Glomerular visceral epithelial cell (primary cell): Measurements from ENCODE around the gene PCSK7.
A peak's percentile ranks its signal among the peaks of the same experiment; 100 is the strongest.

Experiments
- DNase-seq: peaks from one replicate; pipeline ENCODE4 v3.0.0-alpha.2; 2016; ENCODE audit errors: extremely low spot score

Gene PCSK7

GRCh38 chr11:117199053-117199915 is 32.6 kb downstream of the PCSK7 start, which contains the start of gene TAGLN:
Gene TAGLN, plus strand, starts transcription at chr11:117199370. Its CDS starts 3,644 bp downstream, at chr11:117203014.
- peak; percentile 83 for DNase-seq

DNA sequence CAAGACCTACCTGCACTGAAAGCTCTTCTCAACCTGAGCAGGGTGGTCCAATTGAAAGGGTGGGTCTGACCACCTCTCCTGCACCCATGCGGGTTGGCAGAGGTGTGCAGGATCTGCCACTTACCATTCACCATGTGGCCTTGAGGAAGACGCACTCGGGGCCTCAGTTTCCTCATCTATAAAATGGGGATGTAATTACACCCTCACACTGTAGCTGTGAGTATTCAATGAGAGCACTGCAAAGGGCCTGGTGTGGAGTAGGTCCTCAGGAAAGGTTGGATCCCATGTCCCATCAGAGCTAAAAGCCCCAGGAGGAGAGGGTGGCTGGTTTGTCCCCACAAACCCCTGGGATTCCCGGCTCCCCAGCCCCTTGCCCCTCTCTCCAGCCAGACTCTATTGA is 33.3 kb downstream of the PCSK7 start:
- DNase-seq: no peak

- no peak for DNase-seq
Measured at GRCh38 chr11:117197516-117198456, 34.1 kb downstream of the PCSK7 start.

DNA sequence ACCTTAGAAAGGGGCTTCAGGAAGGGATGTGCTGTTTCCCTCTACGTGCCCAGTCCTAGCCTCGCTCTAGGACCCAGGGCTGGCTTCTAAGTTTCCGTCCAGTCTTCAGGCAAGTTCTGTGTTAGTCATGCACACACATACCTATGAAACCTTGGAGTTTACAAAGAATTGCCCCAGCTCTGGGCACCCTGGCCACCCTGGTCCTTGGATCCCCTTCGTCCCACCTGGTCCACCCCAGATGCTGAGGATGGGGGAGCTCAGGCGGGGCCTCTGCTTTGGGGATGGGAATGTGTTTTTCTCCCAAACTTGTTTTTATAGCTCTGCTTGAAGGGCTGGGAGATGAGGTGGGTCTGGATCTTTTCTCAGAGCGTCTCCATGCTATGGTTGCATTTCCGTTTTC is 34.9 kb downstream of the PCSK7 start:
- no peak for DNase-seq

- no peak for DNase-seq
Measured at GRCh38 chr11:117195761-117196160, 36.1 kb downstream of the PCSK7 start.

DNA sequence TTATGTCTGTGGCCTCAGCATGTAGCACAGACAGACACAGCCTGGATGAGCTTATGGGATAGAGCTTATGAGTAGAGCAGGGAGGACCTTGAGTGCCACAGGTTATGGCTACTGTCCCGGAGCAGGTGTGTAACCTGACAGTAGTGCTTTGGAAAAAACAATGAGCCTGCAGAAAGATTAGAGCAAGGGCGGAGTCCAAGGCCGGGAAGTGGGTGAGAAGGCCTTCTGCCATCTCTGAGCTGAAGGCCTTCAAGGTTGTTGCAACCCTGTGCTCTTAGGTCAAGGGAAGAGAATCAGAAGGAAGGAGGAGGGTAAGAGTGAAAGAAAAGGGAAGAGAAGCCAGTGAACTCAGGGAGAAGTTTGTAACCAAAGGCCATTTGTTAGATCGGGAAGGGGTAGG is 36.6 kb downstream of the PCSK7 start:
- no peak for DNase-seq

DNA sequence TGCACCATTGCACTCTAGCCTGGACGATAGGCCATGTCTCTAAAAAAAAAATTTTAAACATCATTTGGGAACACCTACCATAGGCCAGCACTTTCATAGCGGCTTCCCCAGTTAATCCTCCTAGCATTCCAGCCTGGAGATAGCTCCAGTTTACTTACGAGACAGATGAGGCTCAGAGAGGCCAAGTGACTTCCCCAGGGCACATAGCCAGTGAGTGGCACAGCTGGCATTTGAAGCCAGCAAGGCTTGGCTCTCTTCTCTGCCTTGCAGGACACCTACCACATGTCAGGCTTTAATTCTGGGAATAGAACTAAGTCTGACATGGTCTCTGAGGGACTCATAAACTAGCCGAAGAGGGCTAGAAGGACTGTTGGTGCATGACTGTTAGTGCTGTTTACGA is 37.6 kb downstream of the PCSK7 start:
- no peak for DNase-seq

GRCh38 chr11:117193130-117194020 is 38.5 kb downstream of the PCSK7 start:
- DNase-seq: no peak

- DNase-seq: no peak
Measured at GRCh38 chr11:117192401-117192875, 39.4 kb downstream of the PCSK7 start.

DNA sequence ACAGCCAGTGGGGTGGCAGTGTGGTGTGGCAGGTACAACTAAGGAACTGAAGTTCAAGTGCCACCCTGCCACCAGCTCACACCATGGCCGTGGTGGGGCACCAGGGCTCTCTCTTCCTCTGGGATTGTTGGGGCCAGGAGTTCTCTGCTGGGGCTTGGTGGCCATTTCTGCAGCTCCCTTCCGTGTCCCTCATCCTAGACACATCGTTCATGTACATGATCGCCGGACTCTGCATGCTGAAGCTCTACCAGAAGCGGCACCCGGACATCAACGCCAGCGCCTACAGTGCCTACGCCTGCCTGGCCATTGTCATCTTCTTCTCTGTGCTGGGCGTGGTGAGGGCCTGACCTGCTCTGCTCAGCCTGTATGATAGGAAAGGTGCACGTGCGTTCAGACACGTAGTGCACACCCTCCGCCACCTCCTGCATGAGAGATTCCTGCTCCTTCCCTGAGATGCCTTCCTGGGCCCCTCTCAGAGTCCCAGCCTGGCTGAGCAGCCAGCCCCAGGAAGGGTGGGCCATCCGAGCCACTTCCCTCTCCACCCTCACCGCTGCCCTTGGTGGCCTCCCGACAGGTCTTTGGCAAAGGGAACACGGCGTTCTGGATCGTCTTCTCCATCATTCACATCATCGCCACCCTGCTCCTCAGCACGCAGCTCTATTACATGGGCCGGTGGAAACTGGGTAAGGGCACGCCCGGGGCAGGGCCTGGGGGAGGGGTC is 40.0 kb downstream of the PCSK7 start:
- no peak for DNase-seq

DNA sequence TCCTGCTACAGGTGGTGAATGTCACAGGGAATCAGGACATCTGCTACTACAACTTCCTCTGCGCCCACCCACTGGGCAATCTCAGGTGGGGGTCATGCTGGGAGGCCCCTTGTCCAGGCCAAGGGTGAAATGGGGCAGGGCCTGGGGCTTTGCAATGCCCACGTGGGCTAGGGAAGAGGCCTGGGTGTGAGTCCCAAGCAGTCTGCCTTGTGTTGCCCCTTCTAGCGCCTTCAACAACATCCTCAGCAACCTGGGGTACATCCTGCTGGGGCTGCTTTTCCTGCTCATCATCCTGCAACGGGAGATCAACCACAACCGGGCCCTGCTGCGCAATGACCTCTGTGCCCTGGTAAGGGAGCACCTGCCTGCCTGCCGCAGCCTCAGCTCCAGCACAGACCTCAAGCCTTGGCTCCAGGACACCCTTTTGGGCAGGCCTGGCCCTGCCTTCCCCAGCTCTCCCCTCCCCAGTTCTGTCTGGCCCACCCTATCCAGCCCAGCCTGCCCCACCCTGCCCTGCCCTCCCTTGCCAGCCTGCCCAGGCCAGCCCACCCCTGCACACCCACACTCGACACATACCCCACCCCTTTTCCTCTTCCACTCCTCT is 41.8 kb downstream of the PCSK7 start:
- no peak for DNase-seq

- no peak for DNase-seq
Measured at GRCh38 chr11:117189191-117189940, 42.5 kb downstream of the PCSK7 start.

GRCh38 chr11:117188620-117189081 is 43.2 kb downstream of the PCSK7 start:
- no peak for DNase-seq

- no peak for DNase-seq
Measured at GRCh38 chr11:117187799-117188481, 43.9 kb downstream of the PCSK7 start.

DNA sequence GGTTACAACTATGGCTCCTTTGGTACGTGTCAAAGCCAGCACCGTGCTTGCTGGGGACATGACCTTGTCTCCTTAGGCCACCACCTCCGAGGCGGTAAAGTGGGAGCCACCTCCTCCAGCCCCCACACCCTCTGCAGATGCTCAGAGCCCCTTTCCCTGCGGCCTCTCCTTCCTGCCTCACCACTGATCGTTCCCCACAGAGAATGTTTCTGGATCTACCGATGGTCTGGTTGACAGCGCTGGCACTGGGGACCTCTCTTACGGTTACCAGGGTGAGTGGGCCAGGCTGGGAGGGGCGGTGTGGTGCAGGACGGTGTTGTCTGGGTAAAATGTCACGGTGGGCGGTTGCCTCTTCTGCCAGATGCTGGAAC is 44.5 kb downstream of the PCSK7 start:
- no peak for DNase-seq

- no peak for DNase-seq
Measured at GRCh38 chr11:117187007-117187406, 44.9 kb downstream of the PCSK7 start.

GRCh38 chr11:117186431-117186761 is 45.5 kb downstream of the PCSK7 start:
- no peak for DNase-seq

GRCh38 chr11:117185736-117186430 is 46.0 kb downstream of the PCSK7 start:
- no peak for DNase-seq
